Cerebellar nuclear complex (tissue), 1 donor: Measurements from ENCODE around the gene OR4D11.
A peak's percentile ranks its signal among the peaks of the same experiment; 100 is the strongest.

ENCODE experiments used
- DNase-seq, 2 experiments: peaks; one replicate each; lab custom pipeline; 2025; lab: John Stamatoyannopoulos, UW

The OR4D11 gene

DNA sequence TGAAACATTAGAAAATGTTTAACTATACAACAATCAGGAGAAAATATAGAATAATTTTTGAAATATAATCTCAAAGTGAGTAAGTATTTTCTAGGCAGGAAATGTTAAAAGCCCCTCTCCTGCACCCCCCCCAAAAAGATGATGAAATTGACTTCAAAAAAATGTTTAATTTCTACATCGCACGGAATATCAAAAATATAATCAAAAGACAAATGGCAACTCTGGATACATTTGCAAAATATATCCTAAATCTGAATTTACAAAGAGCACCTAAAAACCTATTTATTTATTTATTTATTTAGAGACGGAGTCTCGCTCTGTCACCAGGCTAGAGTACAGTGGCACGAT is 44.9 kb downstream of the OR4D11 start:
- DNase-seq = no peak

DNA sequence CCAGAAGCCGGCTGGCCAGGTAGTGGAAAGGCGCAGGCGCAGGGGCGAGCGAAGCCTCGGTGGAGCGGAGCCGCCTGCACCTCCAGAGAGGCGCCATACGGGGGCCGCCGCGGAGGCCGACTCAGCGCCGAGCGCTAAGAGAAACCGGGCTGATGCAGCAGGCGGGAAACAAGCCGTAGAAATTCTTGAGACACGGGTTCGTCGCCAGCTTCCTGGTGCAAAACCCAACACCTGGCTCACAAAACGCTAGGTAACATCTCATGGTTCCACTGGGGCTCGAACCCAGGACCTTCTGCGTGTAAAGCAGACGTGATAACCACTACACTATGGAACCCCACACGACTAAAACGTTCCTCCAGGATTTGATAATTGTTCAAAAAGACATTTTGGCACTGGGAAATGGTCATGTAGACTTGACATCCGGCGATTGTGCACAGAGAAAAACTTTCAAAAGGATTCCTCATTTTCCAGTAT is 47.0 kb downstream of the OR4D11 start:
- peak in 1 of 2 experiments; percentile 65 for DNase-seq

DNA sequence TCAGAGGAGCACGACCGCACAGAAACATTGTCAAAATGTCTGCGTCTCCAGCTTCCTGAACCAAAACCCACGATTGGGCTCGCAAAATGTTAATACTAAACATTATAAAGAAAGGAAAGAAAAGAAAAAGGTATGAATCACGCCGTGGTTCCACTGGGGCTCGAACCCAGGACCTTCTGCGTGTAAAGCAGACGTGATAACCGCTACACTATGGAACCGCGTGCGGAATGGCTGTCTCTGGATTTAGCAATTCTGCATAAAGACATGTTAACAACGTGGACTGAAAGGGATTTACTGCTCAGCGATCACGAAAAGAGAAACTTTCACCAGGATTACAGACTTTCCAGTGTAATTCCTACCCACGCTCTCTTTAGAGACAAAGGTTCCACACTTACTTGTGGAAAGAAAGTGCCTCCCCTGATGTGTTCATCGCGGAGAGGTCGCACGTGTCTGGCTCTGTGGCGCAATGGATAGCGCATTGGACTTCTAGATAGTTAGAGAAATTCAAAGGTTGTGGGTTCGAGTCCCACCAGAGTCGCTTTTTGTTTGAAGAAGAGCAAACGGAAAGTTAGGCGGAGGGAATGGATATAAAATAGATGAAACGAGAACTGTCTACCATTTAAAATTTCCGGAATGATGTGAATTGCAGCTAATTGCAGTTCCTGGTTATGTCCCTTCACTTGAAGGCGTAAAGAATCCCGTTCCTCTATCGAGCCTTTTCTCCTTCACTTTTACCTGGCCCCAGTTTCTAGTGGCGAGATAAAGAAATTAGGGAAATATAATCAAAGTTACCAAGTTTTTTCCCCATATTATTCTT is 47.7 kb downstream of the OR4D11 start:
- peak in 1 of 2 experiments; percentile 65 for DNase-seq

DNA sequence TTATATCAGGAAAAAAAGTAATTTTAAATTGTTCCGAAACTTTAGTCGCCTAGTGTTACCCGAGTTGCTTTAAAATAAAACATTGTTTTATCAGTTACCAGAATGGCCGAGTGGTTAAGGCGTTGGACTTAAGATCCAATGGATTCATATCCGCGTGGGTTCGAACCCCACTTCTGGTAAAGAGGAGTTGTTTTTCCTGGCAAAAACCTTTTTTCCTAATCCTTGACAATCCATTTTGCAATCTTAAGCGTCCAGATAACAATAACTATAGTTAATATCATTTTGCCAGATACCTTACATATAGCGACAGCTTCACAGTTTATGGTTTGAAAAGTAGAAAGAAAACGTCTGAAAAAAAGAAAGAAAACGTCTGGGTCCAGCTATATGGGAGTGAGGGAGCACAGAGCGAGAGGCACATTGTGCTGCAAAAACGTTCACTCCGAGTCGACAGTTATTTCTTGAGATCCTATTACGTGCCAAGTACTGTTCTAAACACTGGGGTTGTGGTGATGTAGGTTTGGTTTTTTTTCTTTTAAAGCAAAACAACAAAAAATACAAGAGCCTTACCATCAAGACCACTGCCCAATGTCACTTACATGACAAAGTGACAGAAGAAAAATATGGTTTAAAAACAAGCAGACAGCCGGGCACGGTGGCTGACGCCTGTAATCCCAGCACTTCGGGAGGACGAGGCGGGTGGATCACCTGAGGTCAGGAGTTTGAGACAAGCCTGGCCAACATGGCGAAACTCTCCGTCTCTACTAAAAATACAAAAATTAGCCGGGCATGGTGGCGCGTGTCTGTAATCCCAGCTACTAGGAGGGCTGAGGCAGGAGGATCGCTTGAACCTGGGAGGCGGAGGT is 48.5 kb downstream of the OR4D11 start:
- DNase-seq = no peak

DNA sequence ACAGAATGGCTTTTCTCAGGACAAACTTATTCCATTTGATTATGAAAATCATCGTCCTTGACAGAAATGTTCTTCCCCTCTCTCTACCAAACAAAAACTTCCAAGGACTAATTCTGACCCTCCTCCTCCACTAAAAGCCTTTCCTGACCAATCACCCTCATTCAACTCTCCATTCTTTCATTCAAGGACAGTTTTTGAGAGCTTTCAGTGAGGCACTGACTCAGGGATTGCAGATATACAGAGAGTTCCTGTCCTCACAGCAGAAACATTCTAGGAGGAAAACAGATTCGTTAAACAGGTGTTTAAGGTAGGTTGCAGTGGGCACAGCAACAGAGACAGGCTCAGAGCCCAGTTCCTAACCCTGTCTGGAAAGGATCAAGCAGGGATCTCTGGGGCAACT is 49.5 kb downstream of the OR4D11 start:
- DNase-seq = no peak

DNA sequence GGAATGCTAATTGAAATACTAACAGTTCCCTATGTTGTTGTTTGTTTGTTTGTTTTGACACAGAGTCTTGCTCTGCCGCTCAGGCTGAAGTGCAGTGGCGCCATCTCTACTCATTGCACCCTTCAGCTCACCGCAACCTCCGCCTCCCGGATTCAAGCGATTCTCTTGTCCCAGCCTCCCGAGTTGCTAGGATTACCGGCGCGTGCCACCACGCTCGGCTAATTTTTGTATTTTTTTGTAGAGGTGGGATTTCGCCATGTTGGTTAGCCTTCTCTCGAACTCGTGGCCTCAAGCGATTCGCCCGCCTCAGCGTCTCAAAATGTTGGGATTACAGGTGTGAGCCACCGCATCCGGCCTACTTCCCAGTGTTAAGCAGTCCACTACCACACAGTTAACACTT is 49.9 kb downstream of the OR4D11 start:
- DNase-seq = no peak
